Gastrocnemius medialis (tissue), 4 donors: Measurements from ENCODE around the gene KPNA6. TPM values are rescaled to one million over a fixed set of nuclear protein-coding genes. Genes with fewer than 3 reads are reported as not detected.

Experiments used
- ATAC-seq, 2 donors: fragments of 150-250 bp; one replicate each; pipeline ENCODE4 v1.9.1; 2016
- DNase-seq, 2 donors: peaks; one replicate each; pipeline ENCODE4 v3.0.0-alpha.2; 2019
- H3K27ac ChIP-seq, 4 donors: fragments of 200-600 bp; sonication (generic); 1 replicate in 1 of 4; 2 replicates in 3 of 4; pipeline ENCODE4 v1.5.1; 2016 to 2018; ENCODE audit warnings: mild to moderate bottlenecking in 2 of 4, moderate library complexity in 1 of 4
- H3K27me3 ChIP-seq, 3 donors: fragments of 200-600 bp; sonication (generic) in 2 of 3; 1 replicate in 1 of 3; 2 replicates in 2 of 3; pipeline versions ENCODE4 v1.5.1 to v1.6.0; 2016 to 2019; ENCODE audit warnings: mild to moderate bottlenecking in 1 of 3, moderate library complexity in 1 of 3
- H3K36me3 ChIP-seq, 2 donors: fragments of 200-600 bp; sonication (generic) in 1 of 2; one replicate each; pipeline ENCODE4 v1.5.1; 2017 to 2018
- H3K4me1 ChIP-seq, 2 donors: fragments of 200-600 bp; sonication (generic) in 1 of 2; one replicate each; pipeline ENCODE4 v1.5.1; 2016 to 2017; ENCODE audit warnings: mild to moderate bottlenecking in 2 of 2
- H3K4me3 ChIP-seq, 4 donors: fragments of 200-600 bp; sonication (generic) in 3 of 4; 1 replicate in 1 of 4; 2 replicates in 3 of 4; pipeline ENCODE4 v1.5.1; 2016 to 2019; ENCODE audit warnings: mild to moderate bottlenecking in 2 of 4
- H3K9me3 ChIP-seq, 3 donors: fragments of 200-600 bp; sonication (generic) in 2 of 3; 1 replicate in 1 of 3; 2 replicates in 2 of 3; pipeline ENCODE4 v1.5.1; 2016 to 2019
- POLR2A ChIP-seq, 2 donors: fragments of 450-650 bp; IDR thresholded peaks; one replicate each; pipeline ENCODE4 v1.6.1; 2017; ENCODE audit warnings: antibody characterized with exemption in 2 of 2, mild to moderate bottlenecking in 2 of 2, moderate library complexity in 2 of 2
- in situ Hi-C, 4 donors: fragments of 200-750 bp; cut with MboI; loops; one replicate each; pipeline versions ENCODE4 v1.15.0 to v1.8.0; 2017; ENCODE audit warnings: low sequenced_read_pairs in 4 of 4
- intact Hi-C: fragments of 100-400 bp; cut with DNase I; formaldehyde crosslinking; loops from one replicate; pipeline ENCODE4 v1.15.1; 2023; ENCODE audit warnings: low total_unique reads
- total RNA-seq, 4 donors: library from RNA; depleted of rRNA; stranded (reverse); fragments of >200 nt; gene quantifications; one replicate each; pipeline versions ENCODE4 v1.1.0 to v1.2.3, GENCODE V29; 2016
- TF ChIP-seq, protein P1 (sequence below), 5 experiments: fragments of 450-650 bp in 3 of 5; fragments of 200-600 bp in 2 of 5; sonication (generic) in 2 of 5; IDR thresholded peaks in 4 of 5; conservative IDR thresholded peaks in 1 of 5; 1 replicate in 4 of 5; 2 replicates in 1 of 5; pipeline ENCODE4 v1.5.1; 2016 to 2019; ENCODE audit warnings: antibody characterized with exemption in 5 of 5, mild to moderate bottlenecking in 3 of 5, moderate library complexity in 3 of 5

Gene KPNA6
- total RNA-seq, 4 donors from 2014 or later = 67.3 to 80.7 (median 74.4) TPM

DNA sequence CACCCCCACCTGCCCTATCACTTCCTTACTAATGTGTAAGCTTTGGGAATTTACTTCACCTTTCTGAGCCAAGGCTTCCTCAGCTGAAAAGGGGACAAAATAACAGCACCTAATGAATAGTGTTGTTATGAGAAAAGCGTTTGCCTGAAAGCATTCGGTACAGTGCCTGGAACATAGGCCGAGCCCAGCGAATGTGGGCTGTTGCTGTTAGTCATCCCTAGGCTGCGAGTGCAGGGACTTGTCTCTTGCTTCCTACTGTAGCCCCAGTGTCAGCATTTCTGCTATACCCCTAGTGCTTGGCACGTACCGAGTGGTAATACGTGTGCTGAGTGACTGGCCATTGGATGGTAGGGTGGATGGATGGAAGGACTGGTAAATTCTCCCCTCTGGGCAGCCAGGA is 16.7 kb upstream of the KPNA6 start:
- no peak for TF ChIP-seq POLR2A (IDR thresholded peaks at IDR 0.05)
- TF ChIP-seq, protein P1, sequence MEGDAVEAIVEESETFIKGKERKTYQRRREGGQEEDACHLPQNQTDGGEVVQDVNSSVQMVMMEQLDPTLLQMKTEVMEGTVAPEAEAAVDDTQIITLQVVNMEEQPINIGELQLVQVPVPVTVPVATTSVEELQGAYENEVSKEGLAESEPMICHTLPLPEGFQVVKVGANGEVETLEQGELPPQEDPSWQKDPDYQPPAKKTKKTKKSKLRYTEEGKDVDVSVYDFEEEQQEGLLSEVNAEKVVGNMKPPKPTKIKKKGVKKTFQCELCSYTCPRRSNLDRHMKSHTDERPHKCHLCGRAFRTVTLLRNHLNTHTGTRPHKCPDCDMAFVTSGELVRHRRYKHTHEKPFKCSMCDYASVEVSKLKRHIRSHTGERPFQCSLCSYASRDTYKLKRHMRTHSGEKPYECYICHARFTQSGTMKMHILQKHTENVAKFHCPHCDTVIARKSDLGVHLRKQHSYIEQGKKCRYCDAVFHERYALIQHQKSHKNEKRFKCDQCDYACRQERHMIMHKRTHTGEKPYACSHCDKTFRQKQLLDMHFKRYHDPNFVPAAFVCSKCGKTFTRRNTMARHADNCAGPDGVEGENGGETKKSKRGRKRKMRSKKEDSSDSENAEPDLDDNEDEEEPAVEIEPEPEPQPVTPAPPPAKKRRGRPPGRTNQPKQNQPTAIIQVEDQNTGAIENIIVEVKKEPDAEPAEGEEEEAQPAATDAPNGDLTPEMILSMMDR (IDR thresholded peaks at IDR 0.05 in 4 of 5, conservative IDR thresholded peaks at IDR 0.05 in 1 of 5) = no peak
- DNase-seq (no peak), ATAC-seq (no peak)
- H3K27me3 ChIP-seq = no peaks in the 10 kb centered on the region
- no peak overlapping the region for H3K27ac ChIP-seq
- in situ Hi-C loops = no loop called here
- peaks cover 0 to 46% of the 10 kb centered on the region in 2 donors for H3K36me3 ChIP-seq
- no peaks in the 10 kb centered on the region for H3K9me3 ChIP-seq
- H3K4me1 ChIP-seq = no peaks in the 10 kb centered on the region
- intact Hi-C loops = no loop called here
- H3K4me3 ChIP-seq = no peak overlapping the region

DNA sequence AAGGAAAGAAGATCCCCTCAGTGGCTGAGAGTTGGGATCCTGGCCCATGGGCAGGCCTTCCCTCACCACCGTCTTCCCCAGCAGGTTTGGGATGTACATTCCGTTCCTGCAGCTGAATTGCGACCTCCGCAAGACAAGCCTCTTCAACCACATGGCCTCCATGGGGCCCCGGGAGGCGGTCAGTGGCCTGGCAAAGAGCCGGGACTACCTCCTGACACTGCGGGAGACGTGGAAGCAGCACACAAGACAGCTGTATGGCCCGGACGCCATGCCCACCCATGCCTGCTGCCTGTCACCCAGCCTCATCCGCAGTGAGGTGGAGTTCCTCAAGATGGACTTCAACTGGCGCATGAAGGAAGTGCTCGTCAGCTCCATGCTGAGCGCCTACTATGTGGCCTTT is 16.3 kb upstream of the KPNA6 start:
- Histone ChIP-seq H3K4me3 (no peak overlapping the region), H3K9me3 (no peaks in the 10 kb centered on the region), H3K27me3 (no peaks in the 10 kb centered on the region), H3K27ac (no peak overlapping the region), H3K4me1 (no peaks in the 10 kb centered on the region), H3K36me3 (peaks cover 0 to 47% of the 10 kb centered on the region in 2 donors)
- intact Hi-C loops = no loop called here
- in situ Hi-C loops = no loop called here
- TF ChIP-seq, protein P1 (IDR thresholded peaks at IDR 0.05 in 4 of 5, conservative IDR thresholded peaks at IDR 0.05 in 1 of 5) = no peak
- DNase-seq = no peak
- ATAC-seq = no peak

DNA sequence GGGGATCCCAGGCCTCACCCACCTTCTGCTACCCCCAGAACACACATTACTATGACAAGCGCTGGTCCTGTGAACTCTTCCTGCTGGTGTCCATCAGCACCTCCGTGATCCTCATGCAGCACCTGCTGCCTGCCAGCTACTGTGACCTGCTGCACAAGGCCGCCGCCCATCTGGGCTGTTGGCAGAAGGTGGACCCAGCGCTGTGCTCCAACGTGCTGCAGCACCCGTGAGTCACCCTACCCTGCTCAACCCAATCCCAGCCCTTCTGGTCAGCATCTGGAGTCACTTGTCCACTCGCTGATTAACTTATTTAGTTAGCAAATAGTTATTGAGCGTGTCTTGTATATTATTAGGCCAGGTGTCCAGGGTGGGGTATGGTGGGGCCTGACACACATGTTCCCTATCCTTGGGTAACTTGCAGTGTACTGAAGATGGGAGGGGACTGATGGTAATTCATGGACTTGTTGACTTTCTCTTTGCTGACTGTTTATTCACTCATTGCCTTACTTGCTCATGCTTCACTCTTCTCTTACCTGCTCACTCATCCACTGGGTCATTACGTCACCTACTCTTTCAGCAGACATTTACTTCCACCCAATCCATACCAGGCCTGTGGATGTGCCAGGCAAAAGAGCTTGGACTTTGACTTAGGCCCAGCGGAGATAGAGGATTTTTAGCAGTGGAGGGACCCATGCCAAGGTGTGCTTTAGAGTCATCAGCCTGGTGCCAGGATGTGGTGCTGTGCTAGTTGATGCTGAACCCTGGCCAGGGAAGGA is 12.9 kb upstream of the KPNA6 start:
- peaks cover 0 to 57% of the 10 kb centered on the region in 2 donors for H3K36me3 ChIP-seq
- DNase-seq (no peak), ATAC-seq (no peak)
- no peaks in the 10 kb centered on the region for H3K4me1 ChIP-seq
- TF ChIP-seq POLR2A (IDR thresholded peaks at IDR 0.05) = no peak
- TF ChIP-seq, protein P1 (IDR thresholded peaks at IDR 0.05 in 4 of 5, conservative IDR thresholded peaks at IDR 0.05 in 1 of 5) = no peak
- no peaks in the 10 kb centered on the region for H3K27me3 ChIP-seq
- in situ Hi-C loops (no loop called here), intact Hi-C loops (no loop called here)
- no peak overlapping the region for H3K27ac ChIP-seq
- H3K9me3 ChIP-seq = no peaks in the 10 kb centered on the region
- H3K4me3 ChIP-seq = no peak overlapping the region

DNA sequence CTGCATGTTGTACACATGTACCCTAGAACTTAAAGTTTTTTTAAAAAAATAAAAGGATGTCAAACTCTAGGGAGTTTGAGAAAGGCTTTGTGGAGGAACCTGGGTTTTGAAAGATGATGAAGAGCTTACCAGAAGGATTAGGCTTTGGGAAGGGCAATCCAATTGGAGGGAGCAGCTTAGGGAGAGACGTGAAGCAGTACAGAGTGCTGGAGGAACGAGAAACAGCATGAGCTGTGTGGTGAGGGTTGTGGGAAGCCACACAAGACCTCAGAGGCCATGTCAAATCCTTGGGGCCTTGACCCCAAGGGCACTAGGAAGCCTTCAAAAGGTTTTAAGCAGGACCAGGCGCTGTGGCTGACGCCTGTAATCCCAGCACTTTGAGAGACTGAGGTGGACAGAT is 8.4 kb upstream of the KPNA6 start:
- in situ Hi-C loops = no loop called here

More for the DNA sequence above, 8.4 kb upstream of the KPNA6 start:
- H3K4me3 ChIP-seq = no peak overlapping the region
- H3K36me3 ChIP-seq = peaks cover 0 to 45% of the 10 kb centered on the region in 2 donors
- H3K27me3 ChIP-seq = no peaks in the 10 kb centered on the region
- TF ChIP-seq, protein P1 (IDR thresholded peaks at IDR 0.05 in 4 of 5, conservative IDR thresholded peaks at IDR 0.05 in 1 of 5) = no peak
- no peak for TF ChIP-seq POLR2A (IDR thresholded peaks at IDR 0.05)
- no peak overlapping the region for H3K27ac ChIP-seq
- no peaks in the 10 kb centered on the region for H3K9me3 ChIP-seq
- intact Hi-C loops = no loop called here
- H3K4me1 ChIP-seq = no peaks in the 10 kb centered on the region
- DNase-seq (no peak), ATAC-seq (no peak)
